WI38 (cell line): Measurements from ENCODE around the gene RAD23A.

ENCODE experiments used
- H3K4me3 ChIP-seq: 2 replicates; pipeline ENCODE4 v1.5.1; 2011; ENCODE audit warnings: low read depth, mild to moderate bottlenecking, control low read depth, low read length
- CTCF ChIP-seq: IDR thresholded peaks from 2 replicates; pipeline ENCODE4 v1.5.1; 2012; ENCODE audit warnings: low read depth, mild to moderate bottlenecking, control low read depth, low read length

RAD23A gene

GRCh38 chr19:12938779-12939601 is 6.7 kb upstream of the RAD23A start:
- H3K4me3 ChIP-seq, result peak overlapping the region; percentile 99
- no peak for TF ChIP-seq CTCF

- peak overlapping the region; percentile 99 for H3K4me3 ChIP-seq
- TF ChIP-seq CTCF, result no peak
Measured at GRCh38 chr19:12939975-12940423, 5.7 kb upstream of the RAD23A start.

- no peak overlapping the region for H3K4me3 ChIP-seq
- no peak for TF ChIP-seq CTCF
Measured at GRCh38 chr19:12940897-12941296, 4.8 kb upstream of the RAD23A start.

GRCh38 chr19:12943437-12944044 is 2.1 kb upstream of the RAD23A start:
- H3K4me3 ChIP-seq, result no peak overlapping the region
- no peak for TF ChIP-seq CTCF

- no peak for TF ChIP-seq CTCF
- no peak overlapping the region for H3K4me3 ChIP-seq
Measured at GRCh38 chr19:12944104-12944674, 1.5 kb upstream of the RAD23A start.

- no peak for TF ChIP-seq CTCF
- peak overlapping the region; percentile 75 for H3K4me3 ChIP-seq
Measured at GRCh38 chr19:12946092-12946721, 545 bp downstream of the RAD23A start.
